ENCODE measurements around the gene TOM1L1. TPM values are rescaled to one million over a fixed set of nuclear protein-coding genes. Genes with fewer than 3 reads are reported as not detected.

The TOM1L1 gene
- total RNA-seq, 1 donor from 2014 or later = 17.7 TPM

DNA sequence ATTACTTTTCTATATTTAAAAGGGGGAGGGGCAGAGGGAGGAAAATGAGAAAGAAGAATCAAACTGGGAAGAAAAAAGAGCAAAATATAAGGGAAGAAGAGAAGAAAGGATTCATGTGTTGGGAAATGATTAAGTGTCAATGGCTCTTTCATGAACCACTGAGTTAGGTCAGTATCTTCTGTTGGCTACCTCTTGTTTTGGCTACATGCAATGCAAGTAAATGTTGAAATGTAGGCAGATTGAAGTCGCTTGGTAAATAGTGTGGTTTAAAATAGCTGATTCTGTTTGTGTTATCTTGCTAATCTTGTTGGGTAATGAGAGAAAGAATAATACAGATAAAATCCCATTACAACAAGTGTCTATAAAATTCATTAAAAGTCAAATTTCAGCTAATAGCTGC is 40.6 kb downstream of the TOM1L1 start:
- H3K4me1 ChIP-seq = no peaks in the 10 kb centered on the region
- no peak overlapping the region for H3K27ac ChIP-seq
- DNase-seq (ENCODE audit: extremely low spot score in 2 of 2) = no peak
- H3K36me3 ChIP-seq = no peaks in the 10 kb centered on the region
- H3K9me3 ChIP-seq = no peaks in the 10 kb centered on the region
- TF ChIP-seq CTCF (IDR thresholded peaks at IDR 0.05) = no peak
- no peak for TF ChIP-seq POLR2AphosphoS5 (IDR thresholded peaks at IDR 0.05; ENCODE audit: insufficient read depth in 1 of 2, low read depth in 1 of 2)
- TF ChIP-seq POLR2A (IDR thresholded peaks at IDR 0.05) = no peak
- intact Hi-C loops (cut with DNase I) = no loop called here
- H3K4me3 ChIP-seq = no peak overlapping the region
- no peaks in the 10 kb centered on the region for H3K27me3 ChIP-seq

DNA sequence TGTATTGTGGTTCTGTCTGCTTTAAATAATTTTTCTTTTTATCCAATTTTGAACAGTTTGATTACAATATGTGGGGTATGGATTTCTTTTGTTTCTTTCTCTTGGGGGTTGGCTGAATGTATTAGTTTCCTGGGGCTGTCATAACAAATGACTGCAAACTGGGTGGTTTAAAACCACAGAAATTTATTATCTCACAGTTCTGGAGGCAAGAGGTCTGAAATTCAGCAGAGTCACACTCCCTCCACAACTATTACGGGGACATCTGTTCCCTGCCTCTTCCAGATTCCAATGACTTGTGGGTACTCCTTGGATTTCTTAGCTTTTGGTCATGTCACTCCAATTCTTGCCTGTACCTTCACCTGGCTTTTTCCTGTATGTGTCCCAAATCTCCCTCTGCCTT is 44.1 kb downstream of the TOM1L1 start:
- Histone ChIP-seq H3K9me3 (no peaks in the 10 kb centered on the region), H3K4me3 (no peak overlapping the region), H3K27me3 (no peaks in the 10 kb centered on the region), H3K27ac (no peak overlapping the region), H3K36me3 (no peaks in the 10 kb centered on the region), H3K4me1 (no peaks in the 10 kb centered on the region)
- no peak for DNase-seq (ENCODE audit: extremely low spot score in 2 of 2)
- intact Hi-C loops (cut with DNase I) = no loop called here
- TF ChIP-seq POLR2A (IDR thresholded peaks at IDR 0.05) (no peak), POLR2AphosphoS5 (IDR thresholded peaks at IDR 0.05; ENCODE audit: insufficient read depth in 1 of 2, low read depth in 1 of 2) (no peak), CTCF (IDR thresholded peaks at IDR 0.05) (no peak)

- Histone ChIP-seq H3K4me1 (no peaks in the 10 kb centered on the region), H3K27ac (no peak overlapping the region), H3K27me3 (no peaks in the 10 kb centered on the region), H3K4me3 (no peak overlapping the region), H3K9me3 (no peaks in the 10 kb centered on the region), H3K36me3 (no peaks in the 10 kb centered on the region)
- TF ChIP-seq POLR2AphosphoS5 (IDR thresholded peaks at IDR 0.05; ENCODE audit: insufficient read depth in 1 of 2, low read depth in 1 of 2) (no peak), CTCF (IDR thresholded peaks at IDR 0.05) (no peak), POLR2A (IDR thresholded peaks at IDR 0.05) (no peak)
- intact Hi-C loops (cut with DNase I) = no loop called here
- DNase-seq (ENCODE audit: extremely low spot score in 2 of 2) = no peak
These were observed 44.6 kb downstream of the TOM1L1 start for GRCh38 chr17:54945231-54945630.

DNA sequence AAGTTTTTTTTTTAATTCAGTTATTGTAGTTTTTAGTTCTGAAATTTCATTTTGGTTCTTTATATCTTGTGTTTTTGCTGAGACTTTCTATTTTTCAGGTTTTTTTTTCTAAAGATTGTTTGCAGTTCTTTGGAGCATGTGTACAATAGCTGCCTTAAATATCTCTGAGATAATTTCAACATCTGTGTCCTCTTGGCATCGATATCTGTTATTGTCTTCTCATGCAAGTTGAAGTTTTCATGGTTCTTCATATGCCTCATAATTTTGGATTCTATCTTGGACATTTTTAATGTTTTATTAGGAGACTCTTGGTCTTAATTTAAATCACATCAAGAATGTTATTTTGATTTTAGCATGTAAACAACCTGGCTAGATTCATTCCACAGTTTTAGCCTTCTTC is 45.0 kb downstream of the TOM1L1 start:
- no peaks in the 10 kb centered on the region for H3K27me3 ChIP-seq
- TF ChIP-seq POLR2AphosphoS5 (IDR thresholded peaks at IDR 0.05; ENCODE audit: insufficient read depth in 1 of 2, low read depth in 1 of 2) (no peak), CTCF (IDR thresholded peaks at IDR 0.05) (no peak), POLR2A (IDR thresholded peaks at IDR 0.05) (no peak)
- H3K9me3 ChIP-seq = no peaks in the 10 kb centered on the region
- DNase-seq (ENCODE audit: extremely low spot score in 2 of 2) = no peak
- no peaks in the 10 kb centered on the region for H3K36me3 ChIP-seq
- H3K4me3 ChIP-seq = no peak overlapping the region
- intact Hi-C loops (cut with DNase I) = no loop called here
- no peak overlapping the region for H3K27ac ChIP-seq
- H3K4me1 ChIP-seq = no peaks in the 10 kb centered on the region

- Histone ChIP-seq H3K27ac (no peak overlapping the region), H3K27me3 (no peaks in the 10 kb centered on the region), H3K4me3 (no peak overlapping the region), H3K4me1 (no peaks in the 10 kb centered on the region), H3K36me3 (no peaks in the 10 kb centered on the region), H3K9me3 (no peaks in the 10 kb centered on the region)
- intact Hi-C loops (cut with DNase I) = no loop called here
- DNase-seq (ENCODE audit: extremely low spot score in 2 of 2) = no peak
- TF ChIP-seq CTCF (IDR thresholded peaks at IDR 0.05) (no peak), POLR2A (IDR thresholded peaks at IDR 0.05) (no peak), POLR2AphosphoS5 (IDR thresholded peaks at IDR 0.05; ENCODE audit: insufficient read depth in 1 of 2, low read depth in 1 of 2) (no peak)
These were observed 46.7 kb downstream of the TOM1L1 start for GRCh38 chr17:54947396-54947795.

Measured in vagina (tissue), 2 donors.